B cell (primary cell): ENCODE results near the gene ERBB2. TPM values are rescaled to one million over a fixed set of nuclear protein-coding genes. Genes with fewer than 3 reads are reported as not detected.

Experiments
- ATAC-seq: fragments of 200-7000 bp; cut with Tn5 transposase; one replicate; pipeline ENCODE4 v1.10.0; 2021; ENCODE audit warnings: low read depth, mild to moderate bottlenecking, moderate number of reproducible peaks, moderate library complexity
- CTCF ChIA-PET: fragments of 350-600 bp; sonication (Branson Sonifier 250); formaldehyde crosslinking; loops from one replicate; lab custom pipeline; 2021; ENCODE audit warnings: antibody characterized with exemption, inconsistent platforms; lab: Charles Lee
- POLR2A ChIA-PET: fragments of 350-600 bp; sonication (Branson Sonifier 250); formaldehyde crosslinking; loops from one replicate; lab custom pipeline; 2021; ENCODE audit warnings: antibody characterized with exemption; lab: Charles Lee
- DNase-seq: peaks from one replicate; pipeline ENCODE4 v3.0.0; 2013
- H2AFZ ChIP-seq: 2 replicates; pipeline ENCODE4 v1.6.1; 2012; ENCODE audit warnings: mild to moderate bottlenecking, low read depth, low read length; ENCODE audit not compliant: insufficient read depth, poor library complexity, severe bottlenecking
- H3K27ac ChIP-seq, 2 donors: 1 replicate in 1 of 2; 2 replicates in 1 of 2; pipeline ENCODE4 v1.5.1; 2012 to 2013; ENCODE audit warnings: low read length in 2 of 2, mild to moderate bottlenecking in 2 of 2, moderate library complexity in 1 of 2
- H3K27me3 ChIP-seq, 4 experiments: fragments of 200-600 bp in 1 of 4; sonication (generic) in 1 of 4; replicated peaks in 1 of 4; 1 replicate in 2 of 4; 2 replicates in 2 of 4; pipeline versions ENCODE4 v1.6.1 to v1.7.0; 2013 to 2016; ENCODE audit warnings: low read length in 3 of 4, mild to moderate bottlenecking in 2 of 4, mixed read lengths in 1 of 4, moderate library complexity in 1 of 4; ENCODE audit not compliant: insufficient read depth in 4 of 4, control insufficient read depth in 3 of 4; ENCODE audit errors: control extremely low read depth in 1 of 4
- H3K36me3 ChIP-seq, 2 experiments: replicated peaks in 1 of 2; 1 replicate in 1 of 2; 2 replicates in 1 of 2; pipeline versions ENCODE4 v1.6.1 to v1.7.1; 2013; ENCODE audit warnings: low read length in 1 of 2; ENCODE audit not compliant: insufficient read depth in 2 of 2, control insufficient read depth in 1 of 2; ENCODE audit errors: control extremely low read depth in 1 of 2, extremely low read depth in 1 of 2
- H3K4me1 ChIP-seq, 2 donors: fragments of 200-600 bp in 1 of 2; sonication (generic) in 1 of 2; 1 replicate in 1 of 2; 2 replicates in 1 of 2; pipeline versions ENCODE4 v1.5.1 to v1.6.1; 2013 to 2017; ENCODE audit warnings: low read length in 2 of 2; ENCODE audit not compliant: control insufficient read depth in 2 of 2, insufficient read depth in 2 of 2
- H3K4me2 ChIP-seq: replicated peaks from 2 replicates; pipeline ENCODE3; 2012; ENCODE audit warnings: mild to moderate bottlenecking, low read depth, low read length; ENCODE audit not compliant: poor library complexity, severe bottlenecking
- H3K4me3 ChIP-seq, 5 experiments: fragments of 200-600 bp in 1 of 5; sonication (generic) in 1 of 5; 1 replicate in 3 of 5; 2 replicates in 2 of 5; pipeline versions ENCODE4 v1.5.1 to v1.7.0; 2011 to 2016; ENCODE audit warnings: low read length in 4 of 5, mild to moderate bottlenecking in 4 of 5, low read depth in 2 of 5, control low read depth in 1 of 5, moderate library complexity in 1 of 5; ENCODE audit not compliant: insufficient read depth in 1 of 5; ENCODE audit errors: control extremely low read depth in 1 of 5, extremely low read depth in 1 of 5
- H3K79me2 ChIP-seq: fragments of 200-600 bp; sonication (generic); one replicate; pipeline ENCODE4 v1.6.0; 2016; ENCODE audit warnings: low read length; ENCODE audit not compliant: control insufficient read depth, insufficient read depth
- H3K9ac ChIP-seq: fragments of 200-600 bp; sonication (generic); 2 replicates; pipeline ENCODE4 v1.6.1; 2017; ENCODE audit warnings: mild to moderate bottlenecking, low read length, moderate library complexity
- H3K9me3 ChIP-seq, 3 donors: one replicate each; pipeline versions ENCODE4 v1.6.1 to v1.7.1; 2013; ENCODE audit warnings: low read length in 2 of 3; ENCODE audit not compliant: control insufficient read depth in 2 of 3, insufficient read depth in 1 of 3; ENCODE audit errors: control extremely low read depth in 1 of 3
- H4K20me1 ChIP-seq: 2 replicates; pipeline ENCODE4 v1.6.0; 2012; ENCODE audit warnings: mild to moderate bottlenecking, low read length; ENCODE audit not compliant: insufficient read depth, control insufficient read depth, poor library complexity, severe bottlenecking
- H3K27ac Mint-ChIP-seq: one replicate; pipeline ENCODE4 v1.8.0; 2021; ENCODE audit warnings: mixed read lengths
- H3K27me3 Mint-ChIP-seq: one replicate; pipeline ENCODE4 v1.8.0; 2021; ENCODE audit warnings: mixed read lengths
- H3K4me1 Mint-ChIP-seq: one replicate; pipeline ENCODE4 v1.8.0; 2021; ENCODE audit warnings: mixed read lengths
- H3K4me3 Mint-ChIP-seq: one replicate; pipeline ENCODE4 v1.8.0; 2021; ENCODE audit warnings: mixed read lengths
- H3K9me3 Mint-ChIP-seq: one replicate; pipeline ENCODE4 v1.8.0; 2022; ENCODE audit warnings: mixed read lengths; ENCODE audit not compliant: insufficient read depth
- CTCF ChIP-seq: fragments of 200-600 bp; IDR thresholded peaks from one replicate; pipeline ENCODE4 v1.8.0; 2022; ENCODE audit warnings: antibody characterized with exemption, mild to moderate bottlenecking
- EZH2 ChIP-seq: IDR thresholded peaks from 2 replicates; pipeline ENCODE4 v1.6.1; 2012; ENCODE audit warnings: borderline replicate concordance, low read depth, mild to moderate bottlenecking, moderate library complexity, low read length; ENCODE audit not compliant: insufficient read depth, poor library complexity, severe bottlenecking
- WGBS: methylation state at CpG from one replicate; pipeline ENCODE4 v1.1.5; 2013; ENCODE audit warnings: missing lambda C conversion rate; ENCODE audit not compliant: insufficient coverage; 5-methylcytosine and 5-hydroxymethylcytosine counted together
- intact Hi-C: fragments of 100-400 bp; cut with micrococcal nuclease; formaldehyde crosslinking; loops from one replicate; pipeline ENCODE4 v1.10.0; 2022
- polyA plus RNA-seq: library from polyadenylated mRNA; depleted of rRNA; stranded (reverse); fragments of >200 nt; gene quantifications from 2 replicates; pipeline ENCODE4 v1.2.3, GENCODE V29; 2012
- total RNA-seq, 2 donors: library from RNA; stranded (reverse); fragments of 120-200 nt in 1 of 2; gene quantifications; 1 replicate in 1 of 2; 2 replicates in 1 of 2; pipeline versions ENCODE4 v1.2.3 to v1.2.4, GENCODE V29; 2013 to 2022

ERBB2 gene
- total and polyA plus RNA-seq, 2 donors (not counting 1 experiment from before 2014, with no cell fraction given): 3.2 to 8.4 TPM

DNA sequence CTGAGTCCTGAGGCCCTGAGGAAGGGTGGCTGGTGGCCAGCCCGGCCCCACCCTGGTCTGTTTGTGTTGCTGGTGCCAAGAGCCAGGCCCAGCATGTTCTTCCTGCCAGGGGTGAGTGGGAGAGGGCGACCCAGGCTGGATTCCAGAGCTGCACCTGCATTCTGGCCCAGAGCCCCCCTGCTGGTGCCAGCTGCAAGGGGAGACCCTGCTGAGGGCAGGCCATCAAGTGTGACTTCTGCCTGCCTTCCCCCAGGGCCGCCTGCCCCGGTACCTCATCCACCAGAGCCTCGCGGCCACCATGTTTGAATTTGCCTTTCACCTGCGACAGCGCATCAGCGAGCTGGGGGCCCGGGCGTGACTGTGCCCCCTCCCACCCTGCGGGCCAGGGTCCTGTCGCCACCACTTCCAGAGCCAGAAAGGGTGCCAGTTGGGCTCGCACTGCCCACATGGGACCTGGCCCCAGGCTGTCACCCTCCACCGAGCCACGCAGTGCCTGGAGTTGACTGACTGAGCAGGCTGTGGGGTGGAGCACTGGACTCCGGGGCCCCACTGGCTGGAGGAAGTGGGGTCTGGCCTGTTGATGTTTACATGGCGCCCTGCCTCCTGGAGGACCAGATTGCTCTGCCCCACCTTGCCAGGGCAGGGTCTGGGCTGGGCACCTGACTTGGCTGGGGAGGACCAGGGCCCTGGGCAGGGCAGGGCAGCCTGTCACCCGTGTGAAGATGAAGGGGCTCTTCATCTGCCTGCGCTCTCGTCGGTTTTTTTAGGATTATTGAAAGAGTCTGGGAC is 37.1 kb upstream of the ERBB2 start:
- no peak overlapping the region for H3K27ac ChIP-seq
- peaks cover 0 to 14% (median 7%) of the 10 kb centered on the region in 4 experiments for H3K27me3 ChIP-seq
- H3K27me3 Mint-ChIP-seq: peaks cover 8% of the 10 kb centered on the region
- ChIA-PET POLR2A (no interaction called here), CTCF (interaction anchor here (1.1 kb wide), 1 partner anchor 10 kb away, joined by 3 read pairs; no protein-coding TSS in a partner anchor)
- no peak for DNase-seq
- no peak overlapping the region for H2AFZ ChIP-seq
- H3K79me2 ChIP-seq: peaks cover 7% of the 10 kb centered on the region
- H3K4me2 ChIP-seq: no peak overlapping the region
- H3K4me1 ChIP-seq: peaks cover 45 to 62% of the 10 kb centered on the region in 2 donors
- 65% methylated on average over 16 of the region's 22 CpGs for WGBS
- H3K27ac Mint-ChIP-seq: no peak overlapping the region
- TF ChIP-seq CTCF (no peak), EZH2 (no peak)
- H3K9ac ChIP-seq: no peak overlapping the region
- H3K4me3 Mint-ChIP-seq: no peak overlapping the region
- H3K4me1 Mint-ChIP-seq: peaks cover 43% of the 10 kb centered on the region
- intact Hi-C loops: no loop called here
- H3K9me3 ChIP-seq: no peaks in the 10 kb centered on the region
- H3K9me3 Mint-ChIP-seq: no peaks in the 10 kb centered on the region
- no peaks in the 10 kb centered on the region for H4K20me1 ChIP-seq
- peaks cover 0 to 33% of the 10 kb centered on the region in 2 experiments for H3K36me3 ChIP-seq
- ATAC-seq: no peak
- H3K4me3 ChIP-seq: no peak overlapping the region

- Histone ChIP-seq H2AFZ (no peak overlapping the region), H3K27me3 (peaks cover 0 to 15% (median 7%) of the 10 kb centered on the region in 4 experiments), H3K9me3 (no peaks in the 10 kb centered on the region), H4K20me1 (no peaks in the 10 kb centered on the region), H3K4me3 (no peak overlapping the region), H3K27ac (no peak overlapping the region), H3K4me2 (no peak overlapping the region), H3K36me3 (peaks cover 0 to 30% of the 10 kb centered on the region in 2 experiments), H3K4me1 (peaks cover 46 to 58% of the 10 kb centered on the region in 2 donors), H3K79me2 (peaks cover 7% of the 10 kb centered on the region), H3K9ac (no peak overlapping the region)
- POLR2A ChIA-PET: interaction anchor here (0.6 kb wide), 1 partner anchor 277 kb away, joined by 4 read pairs; no protein-coding TSS in a partner anchor
- intact Hi-C loops: no loop called here
- Mint-ChIP-seq H3K9me3 (no peaks in the 10 kb centered on the region), H3K4me3 (no peak overlapping the region), H3K4me1 (peaks cover 41% of the 10 kb centered on the region), H3K27me3 (peaks cover 8% of the 10 kb centered on the region), H3K27ac (no peak overlapping the region)
- DNase-seq: no peak
- TF ChIP-seq EZH2 (no peak), CTCF (no peak)
- CTCF ChIA-PET: interaction anchor here (1.1 kb wide), 1 partner anchor 10 kb away, joined by 3 read pairs; no protein-coding TSS in a partner anchor
- ATAC-seq: no peak
- WGBS: no CpG with 5 or more reads among the region's 4 CpGs
These were observed 36.5 kb upstream of the ERBB2 start for GRCh38 chr17:39663340-39663687.
